HG03196 (cell line): Measurements from ENCODE around the gene SORBS2.
"Not testable (repeated sequence)": the region's sequence is repeated elsewhere in the genome, so short reads cannot be mapped to it uniquely, and the experiment has no call there.

Source experiments
- ATAC-seq: cut with Tn5 transposase; IDR thresholded peaks from one replicate; pipeline ENCODE4 v1.9.1; 2021; ENCODE audit not compliant: unreplicated experiment

SORBS2 gene

DNA sequence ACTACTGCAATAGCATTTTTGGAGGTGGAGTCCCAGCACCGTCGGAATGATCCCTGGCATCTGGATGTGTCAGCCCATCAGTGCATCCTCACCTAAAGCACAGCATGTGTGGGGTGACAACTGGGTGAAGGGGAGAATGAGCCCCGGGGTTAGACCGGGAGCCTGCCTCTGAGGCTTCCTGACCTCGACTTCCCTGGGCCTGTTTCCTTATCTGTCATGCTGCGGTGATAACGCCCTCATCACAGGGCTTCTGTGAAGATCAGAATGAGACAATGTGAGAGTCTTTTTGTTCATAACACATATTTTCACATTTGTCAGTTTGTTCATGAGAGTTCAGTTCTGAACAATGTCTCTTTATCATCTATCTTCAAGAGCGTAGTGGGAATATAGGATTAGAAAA is 245.6 kb downstream of the SORBS2 start:
- no peak for ATAC-seq

DNA sequence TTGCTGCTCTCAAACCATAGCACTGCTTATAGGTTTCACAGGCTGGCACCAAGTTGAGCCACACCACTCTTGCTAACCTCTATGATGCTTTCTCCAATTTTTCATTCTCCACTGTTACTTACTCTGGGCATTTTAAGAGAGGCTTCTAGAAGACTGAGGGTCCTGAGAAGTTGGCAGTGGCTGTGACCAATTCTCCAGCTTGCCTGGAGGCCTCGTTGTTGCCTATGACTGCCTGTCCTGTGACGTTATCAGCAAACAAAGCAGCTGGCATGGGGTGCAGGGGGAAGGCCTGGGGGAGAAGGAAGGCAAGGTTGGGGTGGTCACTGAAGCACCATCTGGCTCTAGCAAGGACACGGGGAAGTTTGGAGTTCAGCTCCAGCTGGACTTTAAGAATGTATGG is 246.3 kb downstream of the SORBS2 start:
- ATAC-seq: no peak

DNA sequence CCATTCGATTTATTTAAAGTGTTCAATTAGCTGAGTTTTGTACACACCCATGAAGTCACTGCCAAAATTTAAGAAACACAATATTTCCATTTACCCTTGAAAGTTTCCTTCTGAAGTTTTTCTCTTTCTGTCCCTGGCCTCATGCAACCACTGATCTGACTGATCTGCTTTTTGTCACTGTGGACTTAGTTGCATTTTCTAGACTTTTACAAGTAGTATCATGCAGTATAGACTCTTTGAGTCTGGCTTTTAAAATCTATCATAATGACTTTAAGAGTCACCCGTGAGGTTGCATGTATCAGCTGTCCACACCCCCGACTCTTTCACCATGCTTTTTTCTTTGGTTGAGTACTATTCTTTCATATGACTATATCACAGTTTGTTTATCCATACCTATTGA is 247.6 kb downstream of the SORBS2 start:
- ATAC-seq: no peak

DNA sequence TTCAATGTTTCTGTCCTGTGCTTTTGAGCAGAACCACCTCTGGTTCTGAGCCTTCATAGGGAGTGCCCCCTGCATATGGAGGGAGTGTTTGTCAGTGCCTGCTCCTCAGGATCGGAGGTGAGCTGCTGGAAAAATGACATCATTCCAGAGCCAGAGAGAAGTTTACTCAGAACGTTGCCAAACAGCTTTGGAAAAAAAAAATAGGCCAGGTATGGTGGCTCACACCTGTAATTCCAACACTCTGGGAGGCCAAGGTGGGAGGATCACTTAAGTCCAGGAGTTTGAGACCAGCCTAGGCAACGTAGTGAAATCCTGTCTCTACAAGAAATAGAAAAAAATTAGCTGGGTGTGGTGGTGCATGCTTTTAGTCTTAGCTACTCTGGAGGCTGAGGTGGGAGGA is 249.5 kb downstream of the SORBS2 start:
- no peak for ATAC-seq

GRCh38 chr4:185560316-185560715 is 251.7 kb downstream of the SORBS2 start:
- ATAC-seq: no peak

- no peak for ATAC-seq
Measured at GRCh38 chr4:185559915-185560281, 252.1 kb downstream of the SORBS2 start.

DNA sequence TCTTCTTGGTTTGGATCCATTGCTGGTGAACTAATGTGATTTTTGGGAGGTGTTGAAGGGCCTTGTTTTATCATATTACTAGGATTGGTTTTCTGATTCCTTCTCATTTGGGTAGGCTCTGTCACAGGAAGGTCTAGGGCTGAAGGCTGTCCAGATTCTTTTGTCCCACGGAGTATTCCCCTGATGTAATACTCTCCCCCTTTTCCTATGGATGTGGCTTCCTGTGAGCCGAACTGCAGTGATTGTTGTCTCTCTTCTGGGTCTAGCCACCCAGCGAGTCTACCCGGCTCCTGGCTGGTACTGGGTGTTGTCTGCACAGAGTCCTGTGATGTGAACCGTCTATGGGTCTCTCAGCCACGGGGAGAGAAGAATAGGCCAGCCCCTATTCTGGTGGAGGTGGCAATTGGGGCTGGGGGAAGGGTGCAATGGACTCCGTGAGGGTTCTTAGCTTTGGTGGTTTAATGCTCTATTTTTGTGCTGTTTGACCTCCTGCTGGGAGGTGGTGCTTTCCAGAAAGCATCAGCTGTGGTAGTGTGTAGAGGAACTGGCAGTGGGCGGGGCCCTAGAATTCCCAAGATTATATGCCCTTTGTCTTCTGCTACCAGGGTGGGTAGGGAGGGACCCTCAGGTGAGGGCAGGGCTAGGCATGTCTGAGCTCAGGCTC is 252.6 kb downstream of the SORBS2 start:
- not testable (repeated sequence) for ATAC-seq

DNA sequence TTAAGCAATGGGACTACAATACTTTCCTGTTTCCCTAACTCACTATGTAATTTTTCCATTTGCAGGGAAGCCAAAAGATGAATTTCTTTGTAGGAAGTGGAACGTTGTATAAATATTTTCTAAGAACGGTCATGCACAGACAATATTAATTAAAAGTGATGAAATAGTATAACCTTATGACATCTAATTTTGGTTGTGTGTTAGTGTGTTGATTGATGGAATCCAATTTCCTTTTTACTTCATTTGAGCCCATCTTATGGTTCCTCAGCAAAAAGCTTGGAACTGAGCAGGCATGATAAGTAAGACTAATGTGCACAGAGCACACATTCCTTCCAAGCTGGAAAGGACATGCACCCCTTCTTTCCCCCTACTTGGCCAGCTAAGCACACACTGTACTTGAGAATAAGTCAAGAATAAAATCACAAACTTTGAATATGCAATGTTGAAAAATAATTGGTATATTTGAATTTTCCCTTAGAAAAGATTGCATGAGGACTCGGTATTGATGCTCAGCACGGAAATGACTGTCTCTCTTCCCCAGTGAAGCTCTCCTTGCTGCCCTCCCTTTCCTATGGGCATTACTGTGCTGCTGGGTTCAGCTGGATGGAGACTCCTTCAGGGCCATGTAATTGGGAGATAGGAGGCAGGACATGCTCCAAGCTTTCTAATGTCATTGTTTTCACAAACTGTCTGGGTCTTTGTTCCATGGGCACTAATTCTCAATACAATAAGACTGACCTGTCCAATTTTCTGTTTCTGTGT is 257.4 kb downstream of the SORBS2 start:
- ATAC-seq: no peak

GRCh38 chr4:185552254-185552653 is 259.7 kb downstream of the SORBS2 start:
- ATAC-seq: no peak

DNA sequence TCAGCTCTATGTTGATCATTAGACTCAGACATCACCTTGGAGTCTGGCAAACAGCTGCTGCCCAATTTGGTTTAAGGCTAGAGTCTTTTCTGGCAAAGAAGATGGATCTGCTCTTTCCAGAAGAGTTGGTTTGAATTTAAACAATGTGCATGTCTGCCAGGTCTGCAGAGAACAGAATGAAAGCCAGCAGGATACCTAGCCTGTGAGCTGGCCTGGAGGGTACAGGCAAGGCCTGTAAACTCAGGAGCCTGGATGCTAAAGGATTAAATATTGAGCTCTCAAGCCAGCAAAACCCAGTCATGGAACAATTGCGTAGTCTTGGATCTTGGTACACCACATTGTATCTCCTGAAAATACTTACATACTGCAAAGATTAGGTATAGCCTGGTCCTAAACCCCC is 261.1 kb downstream of the SORBS2 start:
- no peak for ATAC-seq

GRCh38 chr4:185549095-185549639 is 262.8 kb downstream of the SORBS2 start:
- no peak for ATAC-seq

DNA sequence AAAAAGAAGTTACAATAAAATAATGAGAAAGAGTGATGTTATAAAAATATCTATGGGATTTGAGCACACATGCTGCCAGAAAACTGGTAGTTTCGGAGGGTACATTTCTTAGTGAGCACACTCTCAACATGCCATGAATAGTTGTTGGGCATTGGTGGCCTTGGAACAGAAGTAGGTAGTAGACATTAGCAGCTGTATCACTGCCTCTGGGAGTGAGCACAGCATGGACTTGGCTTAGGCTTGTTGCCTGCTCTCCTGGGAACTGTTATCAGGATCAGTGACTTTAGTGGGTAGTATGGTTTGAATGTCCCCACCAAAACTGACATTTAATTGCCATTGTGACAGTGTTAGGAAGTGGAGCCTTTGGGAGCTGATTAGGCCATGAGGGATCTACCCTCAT is 263.4 kb downstream of the SORBS2 start:
- ATAC-seq: no peak

GRCh38 chr4:185546335-185546734 is 265.7 kb downstream of the SORBS2 start:
- no peak for ATAC-seq

DNA sequence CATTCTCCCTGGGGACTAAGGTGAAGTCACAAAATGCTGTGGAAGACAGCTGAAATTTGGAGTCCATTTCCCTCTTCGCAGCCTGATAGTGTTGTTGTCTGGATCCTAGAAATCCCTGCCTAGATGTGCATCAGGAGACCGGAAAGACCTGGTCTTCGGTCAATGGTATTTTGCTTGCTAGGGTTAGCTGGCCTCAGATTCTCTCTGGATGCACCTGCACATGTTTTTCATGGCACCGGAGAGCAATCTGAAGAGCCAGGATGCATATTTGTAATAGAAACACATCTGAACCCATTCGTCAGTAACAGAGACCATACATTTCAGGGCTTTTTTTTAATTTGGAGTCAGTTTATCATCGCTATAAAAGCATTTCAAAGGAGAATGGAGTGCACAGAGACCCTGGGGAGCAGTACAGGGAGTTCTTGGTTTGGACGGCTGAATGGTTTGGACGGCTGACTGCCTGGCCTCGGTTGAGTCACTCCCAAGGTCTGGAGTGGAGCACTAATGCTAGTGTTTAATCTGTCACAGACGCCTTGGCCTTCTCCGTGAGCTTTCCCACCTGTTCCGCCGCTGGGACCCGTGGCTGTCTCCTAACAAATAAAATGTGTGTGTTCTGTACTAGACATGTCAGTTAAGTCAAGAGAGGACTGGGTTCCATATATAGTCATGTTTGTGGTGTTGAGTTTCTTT is 269.2 kb downstream of the SORBS2 start:
- ATAC-seq: no peak

GRCh38 chr4:185541251-185541727 is 270.7 kb downstream of the SORBS2 start:
- no peak for ATAC-seq

DNA sequence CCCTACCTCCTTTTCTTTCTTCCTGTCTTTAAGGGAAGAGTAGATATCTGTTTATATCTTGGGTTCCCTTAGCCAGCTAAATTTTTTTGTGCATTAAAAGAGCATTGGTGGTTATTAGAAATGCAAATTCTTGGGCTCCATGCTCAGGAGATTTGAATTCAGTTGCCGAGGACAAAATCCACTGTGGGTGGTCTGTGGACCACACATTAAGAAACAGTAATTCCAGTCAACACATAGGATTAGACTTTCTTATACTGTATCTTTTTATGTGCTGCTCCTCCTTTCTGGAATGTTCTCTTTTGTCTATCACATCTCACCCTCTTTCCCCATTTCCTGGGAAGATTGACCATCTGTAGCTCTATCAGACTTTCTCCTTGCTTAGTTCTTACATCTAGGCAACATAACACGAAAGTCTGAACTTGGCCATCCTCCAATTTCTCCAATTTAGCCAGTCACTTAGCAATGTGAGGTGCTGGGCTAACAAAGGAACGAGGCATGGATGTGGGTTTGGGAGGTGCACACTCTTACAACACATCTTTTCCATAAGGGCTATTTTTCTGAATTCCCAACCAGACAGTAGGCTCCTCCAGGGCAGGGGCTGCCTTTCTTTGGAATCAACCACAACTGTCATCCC is 271.4 kb downstream of the SORBS2 start:
- ATAC-seq: no peak

DNA sequence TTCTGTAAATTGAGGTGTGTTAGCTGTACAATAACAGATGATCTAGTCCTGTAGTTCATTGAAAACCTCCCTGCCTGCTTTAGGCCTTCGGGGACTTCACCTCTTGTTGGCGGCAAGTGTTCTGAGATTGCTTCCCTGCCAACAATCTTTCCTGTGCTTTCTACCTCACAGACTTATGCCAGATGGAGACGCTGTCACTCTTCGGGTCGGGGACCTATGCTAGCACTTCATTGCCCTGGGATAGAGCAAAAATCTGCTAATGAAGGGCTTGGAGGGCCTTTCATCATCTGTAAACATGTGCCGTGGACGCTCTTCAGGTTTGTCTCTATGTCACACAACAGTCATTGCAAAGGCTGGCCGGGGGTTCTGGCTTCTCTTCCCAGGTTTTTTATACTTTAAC is 272.0 kb downstream of the SORBS2 start:
- ATAC-seq: no peak

- no peak for ATAC-seq
Measured at GRCh38 chr4:185538806-185539205, 273.2 kb downstream of the SORBS2 start.

DNA sequence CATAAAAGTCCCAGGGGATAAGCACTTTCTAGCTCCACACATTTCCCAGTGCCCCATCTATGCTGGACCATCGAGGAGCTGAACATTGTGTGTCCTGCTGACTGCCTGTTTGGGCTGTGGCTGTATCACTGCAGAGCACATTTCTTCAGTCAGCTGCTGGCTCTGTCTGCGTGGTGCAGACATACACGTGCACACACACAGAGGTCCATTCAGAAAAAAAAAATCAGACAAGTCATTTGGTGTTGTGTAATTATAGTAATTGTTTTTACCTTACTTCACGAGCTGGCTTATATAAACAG is 275.6 kb downstream of the SORBS2 start:
- ATAC-seq: no peak

DNA sequence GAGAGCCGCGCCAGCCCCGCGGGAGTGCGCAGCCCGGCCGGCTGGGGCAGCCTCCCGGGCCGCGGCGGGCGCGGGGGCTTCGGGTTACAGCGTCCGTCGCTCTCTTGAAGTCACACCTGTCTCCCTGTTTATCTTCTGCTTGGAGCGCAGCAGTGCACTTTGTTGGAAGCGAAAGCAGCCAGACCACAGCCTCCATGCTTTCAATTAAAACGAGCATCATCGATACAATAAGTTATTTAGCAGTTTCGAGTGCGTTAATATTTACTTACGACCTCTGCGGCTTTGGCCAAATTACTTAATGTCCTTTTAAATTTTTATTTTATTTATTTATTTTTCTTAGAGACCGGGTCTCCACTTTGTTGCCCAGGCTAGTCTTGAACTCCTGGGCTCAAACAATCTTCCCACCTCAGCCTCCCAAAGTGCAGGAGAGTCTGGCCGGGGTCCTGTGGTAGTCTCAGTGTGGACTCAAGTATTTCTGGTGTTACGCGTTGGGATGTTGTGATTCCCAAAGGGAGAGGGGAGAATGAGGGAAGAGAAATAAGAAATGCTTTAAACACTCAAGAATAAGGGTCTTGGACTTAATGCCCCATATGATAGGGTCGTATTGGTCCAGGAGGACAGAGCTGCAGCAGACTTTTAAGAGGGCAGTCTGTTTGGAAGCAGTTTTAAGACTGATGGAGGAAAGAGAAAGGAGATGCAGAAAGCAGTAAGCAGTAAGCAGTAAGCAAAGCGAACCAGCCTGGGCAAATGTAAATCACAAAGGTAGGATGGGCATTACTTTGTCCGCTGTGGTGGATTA is 276.2 kb downstream of the SORBS2 start:
- ATAC-seq: no peak
